ENCODE results near the gene CCDC142.

DNA sequence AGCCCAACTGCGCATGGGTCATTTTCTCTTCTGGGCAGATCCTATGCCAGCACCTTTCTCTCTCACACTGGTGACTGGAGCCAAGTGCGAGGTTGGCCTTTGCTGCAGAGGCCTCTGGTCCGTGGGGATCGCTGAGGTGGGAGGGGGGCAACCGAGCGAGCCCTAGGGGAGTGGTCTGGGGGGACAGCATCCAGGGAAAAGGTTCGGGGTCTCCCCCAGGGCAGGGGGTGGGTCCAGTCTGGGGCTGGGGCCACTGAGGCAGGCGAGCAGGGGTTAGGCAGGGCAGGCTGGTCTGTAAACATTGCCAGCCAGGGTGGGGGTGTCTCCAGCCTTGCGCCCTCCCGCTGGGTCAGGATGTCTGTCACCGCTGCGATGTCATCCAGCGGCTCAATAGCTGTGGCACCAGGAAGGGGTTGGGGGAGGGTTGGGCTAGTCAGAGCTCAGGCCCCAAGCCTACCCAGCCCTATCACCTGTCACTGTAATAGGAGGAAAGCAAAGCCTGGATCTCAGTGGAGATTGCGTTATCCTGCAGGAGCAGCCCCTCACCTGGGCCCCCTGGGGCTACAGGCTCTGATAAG, 56.5 kb downstream of the CCDC142 start:
- TF ChIP-seq GABPA (IDR thresholded peaks at IDR 0.05 in 1 of 2, conservative IDR thresholded peaks at IDR 0.05 in 1 of 2) (no peak), NR2F2 (IDR thresholded peaks at IDR 0.05) (no peak), RAD21 (IDR thresholded peaks at IDR 0.05) (no peak), JUND (IDR thresholded peaks at IDR 0.05) (no peak), TAF1 (conservative IDR thresholded peaks at IDR 0.05) (no peak), SP1 (IDR thresholded peaks at IDR 0.05) (no peak), YY1 (IDR thresholded peaks at IDR 0.05) (no peak)
- TF ChIP-seq, protein P1, sequence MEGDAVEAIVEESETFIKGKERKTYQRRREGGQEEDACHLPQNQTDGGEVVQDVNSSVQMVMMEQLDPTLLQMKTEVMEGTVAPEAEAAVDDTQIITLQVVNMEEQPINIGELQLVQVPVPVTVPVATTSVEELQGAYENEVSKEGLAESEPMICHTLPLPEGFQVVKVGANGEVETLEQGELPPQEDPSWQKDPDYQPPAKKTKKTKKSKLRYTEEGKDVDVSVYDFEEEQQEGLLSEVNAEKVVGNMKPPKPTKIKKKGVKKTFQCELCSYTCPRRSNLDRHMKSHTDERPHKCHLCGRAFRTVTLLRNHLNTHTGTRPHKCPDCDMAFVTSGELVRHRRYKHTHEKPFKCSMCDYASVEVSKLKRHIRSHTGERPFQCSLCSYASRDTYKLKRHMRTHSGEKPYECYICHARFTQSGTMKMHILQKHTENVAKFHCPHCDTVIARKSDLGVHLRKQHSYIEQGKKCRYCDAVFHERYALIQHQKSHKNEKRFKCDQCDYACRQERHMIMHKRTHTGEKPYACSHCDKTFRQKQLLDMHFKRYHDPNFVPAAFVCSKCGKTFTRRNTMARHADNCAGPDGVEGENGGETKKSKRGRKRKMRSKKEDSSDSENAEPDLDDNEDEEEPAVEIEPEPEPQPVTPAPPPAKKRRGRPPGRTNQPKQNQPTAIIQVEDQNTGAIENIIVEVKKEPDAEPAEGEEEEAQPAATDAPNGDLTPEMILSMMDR (IDR thresholded peaks at IDR 0.05; ENCODE audit: low read depth, low read length, missing input control) = no peak
- TF ChIP-seq, protein P2, sequence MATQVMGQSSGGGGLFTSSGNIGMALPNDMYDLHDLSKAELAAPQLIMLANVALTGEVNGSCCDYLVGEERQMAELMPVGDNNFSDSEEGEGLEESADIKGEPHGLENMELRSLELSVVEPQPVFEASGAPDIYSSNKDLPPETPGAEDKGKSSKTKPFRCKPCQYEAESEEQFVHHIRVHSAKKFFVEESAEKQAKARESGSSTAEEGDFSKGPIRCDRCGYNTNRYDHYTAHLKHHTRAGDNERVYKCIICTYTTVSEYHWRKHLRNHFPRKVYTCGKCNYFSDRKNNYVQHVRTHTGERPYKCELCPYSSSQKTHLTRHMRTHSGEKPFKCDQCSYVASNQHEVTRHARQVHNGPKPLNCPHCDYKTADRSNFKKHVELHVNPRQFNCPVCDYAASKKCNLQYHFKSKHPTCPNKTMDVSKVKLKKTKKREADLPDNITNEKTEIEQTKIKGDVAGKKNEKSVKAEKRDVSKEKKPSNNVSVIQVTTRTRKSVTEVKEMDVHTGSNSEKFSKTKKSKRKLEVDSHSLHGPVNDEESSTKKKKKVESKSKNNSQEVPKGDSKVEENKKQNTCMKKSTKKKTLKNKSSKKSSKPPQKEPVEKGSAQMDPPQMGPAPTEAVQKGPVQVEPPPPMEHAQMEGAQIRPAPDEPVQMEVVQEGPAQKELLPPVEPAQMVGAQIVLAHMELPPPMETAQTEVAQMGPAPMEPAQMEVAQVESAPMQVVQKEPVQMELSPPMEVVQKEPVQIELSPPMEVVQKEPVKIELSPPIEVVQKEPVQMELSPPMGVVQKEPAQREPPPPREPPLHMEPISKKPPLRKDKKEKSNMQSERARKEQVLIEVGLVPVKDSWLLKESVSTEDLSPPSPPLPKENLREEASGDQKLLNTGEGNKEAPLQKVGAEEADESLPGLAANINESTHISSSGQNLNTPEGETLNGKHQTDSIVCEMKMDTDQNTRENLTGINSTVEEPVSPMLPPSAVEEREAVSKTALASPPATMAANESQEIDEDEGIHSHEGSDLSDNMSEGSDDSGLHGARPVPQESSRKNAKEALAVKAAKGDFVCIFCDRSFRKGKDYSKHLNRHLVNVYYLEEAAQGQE (IDR thresholded peaks at IDR 0.05) = no peak
- TF ChIP-seq, protein P3, sequence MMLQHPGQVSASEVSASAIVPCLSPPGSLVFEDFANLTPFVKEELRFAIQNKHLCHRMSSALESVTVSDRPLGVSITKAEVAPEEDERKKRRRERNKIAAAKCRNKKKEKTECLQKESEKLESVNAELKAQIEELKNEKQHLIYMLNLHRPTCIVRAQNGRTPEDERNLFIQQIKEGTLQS (IDR thresholded peaks at IDR 0.05) = no peak
- TF ChIP-seq, protein P4, sequence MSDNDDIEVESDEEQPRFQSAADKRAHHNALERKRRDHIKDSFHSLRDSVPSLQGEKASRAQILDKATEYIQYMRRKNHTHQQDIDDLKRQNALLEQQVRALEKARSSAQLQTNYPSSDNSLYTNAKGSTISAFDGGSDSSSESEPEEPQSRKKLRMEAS (IDR thresholded peaks at IDR 0.05) = no peak

Measured in liver (tissue), 3 donors.